HG03442 (cell line): Measurements from ENCODE around the gene CLEC20A.
"Not testable (repeated sequence)": the region's sequence is repeated elsewhere in the genome, so short reads cannot be mapped to it uniquely, and the experiment has no call there.

Experiments
- ATAC-seq: cut with Tn5 transposase; IDR thresholded peaks from one replicate; pipeline ENCODE4 v1.9.1; 2021; ENCODE audit warnings: mild to moderate bottlenecking, moderate library complexity; ENCODE audit not compliant: unreplicated experiment

Gene CLEC20A

GRCh38 chr1:178529364-178530036 is 32.7 kb upstream of the CLEC20A start:
- ATAC-seq = no peak

GRCh38 chr1:178528953-178529335 is 32.2 kb upstream of the CLEC20A start:
- ATAC-seq = no peak

GRCh38 chr1:178528228-178528952 is 31.6 kb upstream of the CLEC20A start:
- ATAC-seq = no peak

GRCh38 chr1:178527117-178527516 is 30.4 kb upstream of the CLEC20A start:
- ATAC-seq = no peak

DNA sequence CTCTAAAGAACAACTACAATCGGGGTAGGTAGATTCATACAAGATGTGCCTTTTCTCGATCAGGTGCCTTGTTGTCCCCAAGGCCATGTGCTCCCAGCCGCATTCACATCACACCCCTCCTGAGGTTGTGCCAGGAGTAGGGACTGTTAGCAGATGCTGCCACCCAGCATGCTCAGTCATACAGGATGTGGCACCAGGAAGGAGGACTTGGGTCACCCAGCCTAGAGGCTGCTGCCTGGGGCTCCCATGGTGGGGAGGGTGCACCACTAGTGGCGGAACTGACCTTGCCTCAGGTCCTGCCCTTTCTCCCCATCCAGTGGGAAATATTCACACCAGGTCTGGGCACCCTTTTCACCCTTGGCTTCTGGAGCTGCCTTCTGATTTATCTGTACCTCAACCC is 24.5 kb upstream of the CLEC20A start:
- ATAC-seq = no peak

- no peak for ATAC-seq
Observed at GRCh38 chr1:178520803-178521202, 24.0 kb upstream of the CLEC20A start.

- ATAC-seq = no peak
Observed at GRCh38 chr1:178518894-178519293, 22.1 kb upstream of the CLEC20A start.

DNA sequence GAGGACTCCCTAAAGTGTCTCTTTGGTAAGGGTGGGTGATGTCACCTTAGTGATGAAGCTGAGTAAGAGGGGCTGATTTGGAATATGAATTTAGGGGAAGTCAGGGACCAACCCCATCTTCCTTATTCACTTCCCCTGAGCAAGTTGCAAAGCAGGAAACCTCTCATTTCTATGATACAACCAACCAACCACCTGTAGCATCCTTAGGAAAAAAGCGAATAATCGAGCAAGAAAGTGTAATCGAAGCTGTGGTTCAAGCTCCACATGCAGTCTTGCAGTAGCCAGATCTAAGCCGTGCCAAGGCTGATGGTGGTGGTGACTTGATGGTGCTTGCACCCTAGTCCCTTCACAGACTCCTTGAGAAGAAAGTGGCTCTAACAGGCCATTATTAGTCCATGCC is 19.3 kb upstream of the CLEC20A start:
- no peak for ATAC-seq

- no peak for ATAC-seq
Observed at GRCh38 chr1:178513278-178513983, 16.7 kb upstream of the CLEC20A start.

DNA sequence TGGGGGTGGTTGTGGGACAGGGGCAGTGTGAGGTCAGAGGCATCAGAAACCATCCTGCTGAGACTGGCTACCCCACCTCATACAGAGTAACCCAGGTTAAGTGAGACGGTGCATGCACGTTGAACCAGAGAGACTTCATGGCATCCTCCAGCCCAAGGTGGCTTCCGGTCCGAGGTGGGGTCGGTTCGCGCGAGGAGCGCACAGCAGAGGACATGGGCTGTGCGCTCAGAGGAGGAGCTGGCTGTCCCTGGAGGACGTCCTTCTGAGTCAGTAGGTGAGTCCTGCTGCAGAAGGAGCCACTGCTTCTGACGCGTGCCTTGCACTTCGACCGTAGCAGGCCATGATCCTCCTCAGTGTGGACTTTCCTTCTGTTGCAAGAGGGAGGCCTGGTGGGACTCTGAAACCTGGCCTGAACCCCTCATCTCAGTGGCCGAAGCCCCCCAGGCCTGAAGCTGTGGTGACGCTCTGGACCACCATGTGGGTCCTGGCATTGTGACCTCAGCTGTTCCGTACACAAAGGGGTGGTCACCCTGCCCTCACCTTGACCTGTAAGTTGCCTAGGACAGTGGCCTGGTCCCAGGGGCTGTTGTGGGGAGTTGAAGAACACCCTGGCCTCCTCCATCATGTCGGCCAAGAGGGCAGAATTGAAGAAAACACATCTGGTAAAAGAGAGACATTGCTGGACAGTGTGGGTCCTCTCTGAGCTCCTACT is 16.0 kb upstream of the CLEC20A start, which contains the start of gene TEX35:
TEX35 (plus strand) TSS at position 544 of the 712 bp plus-strand sequence; CDS start at position 624, 80 bp downstream.
- no peak for ATAC-seq

DNA sequence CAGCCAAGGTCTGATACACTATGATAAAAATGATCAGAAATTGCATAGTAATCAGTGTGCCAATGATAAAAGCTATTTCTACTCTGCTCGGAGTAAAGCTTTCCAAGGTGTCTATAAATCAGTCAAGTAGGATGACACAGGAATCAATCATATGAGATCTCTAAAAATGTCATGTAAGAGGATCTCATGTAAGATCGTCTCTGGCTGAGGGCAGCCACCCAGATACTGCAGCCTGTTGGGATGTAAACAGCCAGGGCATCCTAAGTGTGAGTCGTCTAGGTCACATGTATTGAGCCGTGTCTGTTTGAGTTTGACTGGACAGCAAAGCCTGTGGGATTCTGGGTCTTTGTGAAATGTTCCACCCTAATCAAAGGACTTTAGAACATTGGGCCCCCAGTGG is 13.4 kb upstream of the CLEC20A start:
- no peak for ATAC-seq

DNA sequence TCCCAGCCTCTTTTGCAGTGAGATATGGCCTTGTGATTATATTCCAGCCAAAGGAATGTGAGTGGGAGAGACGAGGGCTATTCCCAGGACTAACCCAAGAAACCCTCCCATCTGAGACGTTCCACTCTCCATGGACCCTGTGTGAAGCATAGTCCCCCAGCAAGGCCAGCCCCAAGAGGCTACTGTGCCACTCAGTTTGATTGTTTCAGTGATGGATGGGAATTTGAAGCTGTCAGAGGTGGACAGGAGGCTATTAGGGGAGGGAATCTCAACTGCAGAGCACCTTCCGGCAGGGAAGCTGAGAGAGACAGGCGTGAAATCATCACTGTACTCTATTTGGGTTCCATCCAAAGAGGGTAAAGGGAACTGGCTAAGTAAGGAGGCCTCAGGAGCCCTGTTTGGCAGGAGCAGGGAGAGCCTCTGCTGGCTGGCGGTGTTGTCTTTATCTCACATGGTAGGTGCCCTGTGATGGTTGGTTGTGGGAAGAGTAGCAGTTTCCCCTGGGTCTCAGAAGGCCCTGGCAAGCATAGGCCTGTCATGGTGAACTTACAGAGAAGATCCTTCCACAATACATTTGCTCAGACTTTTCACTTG is 12.7 kb upstream of the CLEC20A start:
- ATAC-seq = no peak

DNA sequence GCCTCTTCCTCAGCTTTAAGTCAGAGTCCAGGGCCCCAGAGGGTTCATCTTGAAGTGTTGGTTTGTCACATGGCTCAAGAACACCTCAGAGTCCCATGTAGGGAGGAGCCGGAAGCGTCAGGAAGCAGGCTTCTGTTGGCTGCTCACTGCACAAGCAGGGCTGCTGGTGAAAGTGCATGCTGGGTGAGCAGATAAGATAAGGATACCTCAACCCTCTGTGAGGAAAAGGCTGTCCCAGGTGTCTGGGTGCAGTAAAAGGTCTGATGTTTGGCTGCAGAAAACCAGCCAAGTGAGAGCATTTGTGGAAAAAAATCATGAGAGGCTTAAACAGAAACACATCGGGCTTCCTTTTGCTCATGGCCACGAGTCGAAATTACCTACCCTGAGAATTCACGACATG is 9.9 kb upstream of the CLEC20A start:
- no peak for ATAC-seq

DNA sequence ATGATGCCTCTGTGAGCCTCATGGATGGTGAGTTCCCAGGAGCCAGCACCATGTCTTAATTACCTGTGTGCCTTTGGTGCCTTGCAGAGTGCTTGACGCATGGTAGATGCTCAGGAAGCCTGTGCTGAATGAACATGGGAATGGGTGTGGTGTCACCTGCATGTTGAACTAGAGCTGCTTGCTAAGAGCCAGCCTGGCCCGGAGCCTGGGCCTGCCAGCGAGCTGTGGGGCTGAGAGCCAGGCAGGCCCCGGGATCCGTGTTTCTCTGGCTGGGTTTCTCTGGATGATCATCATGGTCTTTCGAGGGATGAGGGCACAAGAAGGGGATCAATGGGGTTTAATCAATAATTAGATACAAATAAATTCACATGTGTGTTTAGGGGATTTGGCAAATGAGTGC is 9.4 kb upstream of the CLEC20A start:
- ATAC-seq = no peak

DNA sequence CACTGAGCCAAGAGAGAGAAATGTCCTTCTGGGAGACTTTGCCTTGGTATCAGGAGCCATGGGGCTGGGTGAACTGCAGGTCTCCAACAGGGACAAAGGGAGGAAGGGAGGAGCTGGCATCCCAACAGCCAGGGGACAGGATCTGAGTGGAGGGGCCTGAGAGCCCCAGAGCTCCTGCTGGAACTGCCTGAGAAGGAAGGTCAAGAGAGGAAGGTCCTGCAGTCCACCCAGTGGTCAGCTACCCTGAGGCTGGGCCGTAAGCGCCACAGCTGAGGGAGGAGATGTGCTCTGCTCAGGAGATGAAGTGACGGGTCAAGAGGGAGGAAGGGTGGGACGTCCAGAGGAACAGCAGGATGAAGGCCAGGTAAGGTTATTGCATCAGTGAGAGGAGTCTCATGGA is 7.5 kb upstream of the CLEC20A start:
- no peak for ATAC-seq

- no peak for ATAC-seq
Observed at GRCh38 chr1:178503849-178504248, 7.1 kb upstream of the CLEC20A start.

DNA sequence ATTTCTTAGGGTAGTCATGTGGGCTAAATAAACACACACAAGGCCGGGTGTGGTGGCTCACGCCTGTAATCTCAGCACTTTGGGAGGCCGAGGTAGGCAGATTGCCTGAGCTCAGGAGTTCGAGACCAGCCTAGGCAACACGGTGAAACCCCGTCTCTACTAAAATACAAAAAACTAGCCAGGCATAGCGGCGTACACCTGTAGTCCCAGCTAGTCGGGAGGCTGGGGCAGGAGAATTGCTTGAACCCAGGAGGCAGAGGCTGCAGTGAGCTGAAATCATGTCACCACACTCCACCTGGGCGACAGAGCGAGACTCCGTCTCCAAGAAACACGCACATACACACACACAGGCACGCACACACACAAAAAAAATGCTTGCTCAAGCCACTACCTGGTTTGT is 6.6 kb upstream of the CLEC20A start:
- ATAC-seq = not testable (repeated sequence)

DNA sequence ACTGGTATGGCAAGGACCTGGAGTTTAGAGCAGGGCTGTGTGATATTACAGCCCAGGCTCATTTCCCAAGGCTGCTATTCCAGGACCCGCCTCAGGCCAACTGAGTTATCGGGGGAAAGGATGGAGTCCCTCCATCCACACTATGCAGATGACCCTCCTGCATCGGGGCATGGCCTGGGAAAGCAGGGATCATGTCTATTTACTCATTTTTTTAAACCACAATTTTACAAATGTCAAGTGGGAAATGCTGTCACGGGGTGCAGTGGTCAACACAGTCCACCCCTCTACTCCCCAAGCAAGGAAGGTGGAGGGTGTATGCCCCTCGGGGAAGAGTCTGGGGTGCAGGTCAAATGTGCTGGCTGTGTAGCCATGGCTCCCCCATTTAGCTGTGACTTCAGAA is 6.1 kb upstream of the CLEC20A start:
- no peak for ATAC-seq

DNA sequence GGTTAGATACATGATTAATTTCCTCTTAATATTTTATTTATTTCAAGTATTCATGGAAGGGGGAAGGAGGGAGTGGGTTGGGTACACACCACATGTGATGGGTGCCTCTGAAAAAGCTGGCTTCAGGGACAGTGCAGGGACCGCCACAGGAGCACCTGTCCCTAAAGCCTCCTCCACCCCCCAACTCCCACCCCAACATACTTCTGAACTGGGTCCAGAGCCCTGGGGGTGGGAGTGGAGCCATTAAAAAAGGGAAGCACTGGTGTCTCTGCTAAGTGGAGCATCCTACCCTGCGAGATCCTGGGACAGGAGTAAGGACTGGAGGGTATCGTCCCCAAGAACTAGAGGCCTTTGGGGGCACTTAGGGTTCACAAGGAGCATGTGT is 5.6 kb upstream of the CLEC20A start:
- no peak for ATAC-seq

GRCh38 chr1:178501705-178502329 is 5.1 kb upstream of the CLEC20A start:
- ATAC-seq = peak; percentile 84
